Lower lobe of right lung (tissue), 2 donors: ENCODE data around the gene DCK. TPM values are rescaled to one million over a fixed set of nuclear protein-coding genes. Genes with fewer than 3 reads are reported as not detected.
"Not testable (repeated sequence)": the region's sequence is repeated elsewhere in the genome, so short reads cannot be mapped to it uniquely, and the experiment has no call there.

Experiments used
- ATAC-seq, 2 donors: fragments of 200-7000 bp; cut with Tn5 transposase; one replicate each; pipeline ENCODE4 v1.9.1; 2020 to 2022; ENCODE audit warnings: mild to moderate bottlenecking in 2 of 2, moderate library complexity in 2 of 2
- DNase-seq: peaks from one replicate; pipeline ENCODE4 v3.0.0-alpha.2; 2020
- H3K27ac ChIP-seq: fragments of 200-600 bp; one replicate; pipeline ENCODE4 v1.8.0; 2022
- H3K27me3 ChIP-seq: fragments of 200-600 bp; one replicate; pipeline ENCODE4 v1.8.0; 2022; ENCODE audit warnings: low read depth
- H3K36me3 ChIP-seq: fragments of 200-600 bp; one replicate; pipeline ENCODE4 v1.8.0; 2022; ENCODE audit warnings: mild to moderate bottlenecking
- H3K4me1 ChIP-seq: fragments of 200-600 bp; one replicate; pipeline ENCODE4 v1.8.0; 2022
- H3K4me3 ChIP-seq: fragments of 200-600 bp; one replicate; pipeline ENCODE4 v1.8.0; 2022; ENCODE audit warnings: mild to moderate bottlenecking
- H3K9me3 ChIP-seq: fragments of 200-600 bp; one replicate; pipeline ENCODE4 v1.8.0; 2022
- CTCF ChIP-seq: fragments of 200-600 bp; IDR thresholded peaks from one replicate; pipeline ENCODE4 v1.8.0; 2022; ENCODE audit warnings: antibody characterized with exemption, mild to moderate bottlenecking
- intact Hi-C: fragments of 100-400 bp; cut with DNase I; formaldehyde crosslinking; loops from one replicate; pipeline ENCODE4 v1.11.0; 2022
- total RNA-seq: library from RNA; stranded (reverse); fragmentation: NEBNext Ultra II Directional; extraction: Animal tissue kit (Norgen Biotek cat#: 25700); gene quantifications from one replicate; pipeline ENCODE4 v1.2.1, GENCODE V29; 2021
- donor health status: DM: no; HTN: yes; CAD: no; lungs with severe emphysema.

Gene DCK
- total RNA-seq, 1 donor from 2014 or later: 18.1 TPM

- intact Hi-C loops: no loop called here
- no peaks in the 10 kb centered on the region for H3K4me1 ChIP-seq
- no peak overlapping the region for H3K27ac ChIP-seq
- no peak for TF ChIP-seq CTCF
- ATAC-seq (peak in 1 of 2 donors; percentile 70), DNase-seq (no peak)
- no peaks in the 10 kb centered on the region for H3K9me3 ChIP-seq
- H3K4me3 ChIP-seq: no peak overlapping the region
- peaks cover 42% of the 10 kb centered on the region for H3K36me3 ChIP-seq
- H3K27me3 ChIP-seq: no peaks in the 10 kb centered on the region
Observed at GRCh38 chr4:71026086-71026485, 32.6 kb downstream of the DCK start.

GRCh38 chr4:71027611-71028010, 34.2 kb downstream of the DCK start:
- no peaks in the 10 kb centered on the region for H3K4me1 ChIP-seq
- no peak for TF ChIP-seq CTCF
- intact Hi-C loops: no loop called here
- no peak overlapping the region for H3K4me3 ChIP-seq
- H3K27me3 ChIP-seq: no peaks in the 10 kb centered on the region
- ATAC-seq (no peak), DNase-seq (no peak)
- no peaks in the 10 kb centered on the region for H3K9me3 ChIP-seq
- H3K36me3 ChIP-seq: peaks cover 57% of the 10 kb centered on the region
- H3K27ac ChIP-seq: no peak overlapping the region

DNA sequence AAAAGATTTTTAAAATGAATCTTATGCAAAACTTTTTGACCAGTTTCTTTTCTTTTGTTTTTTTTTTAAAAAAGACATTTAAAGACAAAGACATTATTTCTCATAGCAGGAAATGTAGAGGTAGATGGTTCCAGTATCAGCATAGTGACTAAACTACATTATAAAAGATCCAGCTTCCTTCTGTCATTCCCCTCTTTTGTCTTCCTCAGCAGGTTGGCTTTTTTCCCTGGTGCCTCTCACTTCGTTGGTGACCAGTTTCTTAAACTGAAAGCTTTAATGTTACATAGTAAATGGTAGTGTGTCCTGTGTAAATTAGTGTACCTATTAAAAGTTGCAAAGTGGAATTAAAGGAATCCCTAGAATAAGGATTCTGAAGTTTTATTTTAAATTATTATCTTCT, 36.1 kb downstream of the DCK start:
- no peak overlapping the region for H3K27ac ChIP-seq
- H3K36me3 ChIP-seq: peaks cover 53% of the 10 kb centered on the region
- H3K4me1 ChIP-seq: no peaks in the 10 kb centered on the region
- intact Hi-C loops: no loop called here
- H3K27me3 ChIP-seq: no peaks in the 10 kb centered on the region
- no peaks in the 10 kb centered on the region for H3K9me3 ChIP-seq
- TF ChIP-seq CTCF: no peak
- H3K4me3 ChIP-seq: no peak overlapping the region
- ATAC-seq: no peak
- no peak for DNase-seq

DNA sequence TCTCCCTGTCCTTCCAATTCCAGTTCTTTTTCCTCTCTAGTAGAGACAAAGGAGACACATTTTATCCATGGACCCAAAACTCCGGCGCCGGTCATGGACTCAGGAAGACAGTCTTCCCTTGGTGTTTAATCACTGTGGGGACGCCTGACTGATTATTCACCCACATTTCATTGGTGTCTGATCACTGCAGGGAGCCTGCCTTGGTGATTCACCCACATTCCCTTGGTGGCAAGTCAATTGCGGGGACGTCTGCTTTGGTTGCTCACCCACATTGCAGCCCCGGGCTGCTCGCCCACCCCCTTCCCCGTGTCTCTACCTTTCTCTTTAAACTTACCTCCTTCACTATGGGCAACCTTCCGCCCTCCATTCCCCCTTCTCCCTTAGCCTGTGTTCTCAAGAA, 38.7 kb downstream of the DCK start:
- H3K27me3 ChIP-seq, H3K4me1 ChIP-seq, H3K9me3 ChIP-seq, ATAC-seq, H3K4me3 ChIP-seq, DNase-seq, H3K27ac ChIP-seq, intact Hi-C loops: not testable (repeated sequence)
- H3K36me3 ChIP-seq: peaks cover 57% of the 10 kb centered on the region

GRCh38 chr4:71045256-71045655, 51.8 kb downstream of the DCK start:
- Histone ChIP-seq H3K4me1 (no peaks in the 10 kb centered on the region), H3K27ac (no peak overlapping the region), H3K4me3 (no peak overlapping the region), H3K27me3 (no peaks in the 10 kb centered on the region), H3K9me3 (peaks cover 3% of the 10 kb centered on the region), H3K36me3 (no peaks in the 10 kb centered on the region)
- intact Hi-C loops: no loop called here
- no peak for DNase-seq
- no peak for ATAC-seq
- no peak for TF ChIP-seq CTCF

GRCh38 chr4:71049395-71049794, 55.9 kb downstream of the DCK start:
- Histone ChIP-seq H3K36me3 (no peaks in the 10 kb centered on the region), H3K9me3 (no peaks in the 10 kb centered on the region), H3K27me3 (no peaks in the 10 kb centered on the region), H3K4me1 (no peaks in the 10 kb centered on the region), H3K4me3 (no peak overlapping the region), H3K27ac (no peak overlapping the region)
- no peak for ATAC-seq
- TF ChIP-seq CTCF: no peak
- DNase-seq: no peak
- intact Hi-C loops: no loop called here
